Activated CD8-positive, alpha-beta memory T cell treated with anti-CD3 and anti-CD28 coated beads for 48 hours (primary cell): ENCODE data around the gene NUDT3.

Experiments used
- DNase-seq, 3 experiments: peaks; one replicate each; pipeline ENCODE4 v3.0.0-alpha.2; 2020; ENCODE audit warnings: low read depth in 2 of 3, low spot score in 2 of 3

The NUDT3 gene

GRCh38 chr6:34241351-34242215, 150.9 kb downstream of the NUDT3 start:
- DNase-seq = no peak

GRCh38 chr6:34240329-34241248, 151.9 kb downstream of the NUDT3 start:
- no peak for DNase-seq

DNA sequence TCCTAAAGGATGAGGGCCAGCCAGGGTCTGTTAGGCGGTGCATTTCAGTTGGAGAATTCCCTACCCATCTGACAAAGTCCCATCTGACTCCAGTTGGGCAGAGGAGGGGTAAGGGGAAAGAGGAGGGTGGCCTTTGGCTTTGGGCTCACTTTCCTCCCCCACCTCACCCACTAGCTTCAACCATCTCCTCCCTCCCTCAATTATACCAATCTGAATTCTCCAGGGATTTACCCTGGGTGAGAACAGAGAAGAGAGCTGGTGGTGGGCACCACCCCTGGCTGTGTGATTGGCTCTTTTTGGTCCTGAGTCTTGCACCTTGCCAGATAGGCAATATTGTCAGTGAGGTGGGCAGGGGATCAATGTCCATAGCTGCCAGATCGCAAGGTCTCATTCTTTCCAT, 152.6 kb downstream of the NUDT3 start:
- DNase-seq = no peak

DNA sequence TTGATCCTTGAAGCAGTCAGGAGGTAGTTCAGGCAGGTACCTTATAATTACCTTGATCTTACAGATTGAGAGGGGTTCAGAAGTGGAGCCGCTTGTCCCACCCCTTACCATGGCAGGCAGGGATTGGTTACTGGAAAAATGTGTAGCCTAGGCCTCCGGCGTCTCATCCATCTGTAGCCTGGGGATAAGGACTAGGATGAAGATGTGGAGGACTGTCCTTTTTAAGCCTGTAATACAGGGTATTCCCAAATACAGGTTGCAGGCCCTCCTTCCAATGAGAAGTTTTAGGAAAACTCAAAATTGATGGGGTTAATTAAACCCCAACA, 153.0 kb downstream of the NUDT3 start:
- no peak for DNase-seq

GRCh38 chr6:34238585-34239499, 153.6 kb downstream of the NUDT3 start:
- no peak for DNase-seq

DNA sequence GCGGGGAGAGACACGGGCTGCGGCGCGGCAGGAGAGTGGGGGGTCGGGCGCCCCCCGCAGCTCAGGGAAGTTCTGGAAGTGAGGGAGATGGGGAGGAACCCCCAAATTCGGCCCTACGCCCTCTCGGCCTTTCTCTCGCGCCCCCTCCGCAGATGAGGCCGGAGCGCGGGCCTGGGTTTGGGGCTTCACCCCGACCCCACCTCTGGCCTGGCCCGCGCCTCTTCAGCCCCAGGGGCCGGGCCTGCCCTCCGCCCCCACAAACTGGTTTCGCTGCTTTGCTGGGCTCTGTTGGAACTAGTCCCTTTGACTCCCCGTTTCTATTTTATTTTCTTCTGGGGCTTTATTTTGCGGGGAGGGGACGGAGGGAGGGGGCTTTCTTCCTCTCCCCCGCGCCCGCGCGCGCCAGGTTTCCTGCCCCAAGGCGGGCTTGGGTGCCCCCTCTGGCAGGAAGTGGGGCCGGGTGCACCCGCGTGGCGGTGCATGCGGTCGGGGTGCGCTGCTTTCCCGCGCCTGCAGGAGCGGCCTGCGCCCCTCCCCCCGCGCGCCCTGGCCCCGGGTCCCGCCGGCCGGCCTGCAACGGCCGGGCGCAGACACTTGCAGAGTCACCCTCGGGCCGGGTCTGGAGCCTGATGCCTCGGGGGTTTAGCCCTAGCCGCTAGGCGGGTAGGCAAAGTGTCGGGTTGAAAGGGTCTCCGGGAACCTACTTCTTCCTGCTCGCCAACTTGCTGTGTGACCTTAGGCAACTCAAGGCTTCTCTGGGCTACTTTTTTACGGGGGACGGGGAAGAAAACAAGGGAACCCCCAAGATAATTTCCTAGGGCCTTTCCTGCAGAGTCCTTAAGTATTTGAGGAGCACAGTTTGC, 154.5 kb downstream of the NUDT3 start:
- DNase-seq = peak in 2 of 3 experiments; percentile 63 to 72

DNA sequence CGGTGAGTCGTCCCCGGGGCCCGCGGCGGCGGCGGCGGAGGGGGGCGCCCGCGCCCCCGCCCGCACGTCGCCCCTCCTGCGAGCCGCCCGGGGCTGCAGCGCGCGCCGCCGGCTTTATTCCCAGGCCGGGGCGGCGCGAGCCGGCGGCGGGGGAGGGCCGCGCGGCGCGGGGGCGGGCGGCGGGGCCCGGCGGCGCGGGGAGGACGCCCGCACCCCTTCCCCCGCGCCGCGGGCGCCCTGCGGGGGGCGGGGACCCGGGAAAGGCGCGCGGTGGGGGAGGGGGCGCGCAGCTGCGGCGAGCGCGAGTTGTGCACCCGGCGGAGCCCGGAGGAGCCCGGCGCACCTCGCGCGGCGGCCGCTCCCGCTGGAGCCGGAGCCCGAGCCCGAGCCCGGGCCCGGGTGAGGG, 155.2 kb downstream of the NUDT3 start:
- DNase-seq = no peak

DNA sequence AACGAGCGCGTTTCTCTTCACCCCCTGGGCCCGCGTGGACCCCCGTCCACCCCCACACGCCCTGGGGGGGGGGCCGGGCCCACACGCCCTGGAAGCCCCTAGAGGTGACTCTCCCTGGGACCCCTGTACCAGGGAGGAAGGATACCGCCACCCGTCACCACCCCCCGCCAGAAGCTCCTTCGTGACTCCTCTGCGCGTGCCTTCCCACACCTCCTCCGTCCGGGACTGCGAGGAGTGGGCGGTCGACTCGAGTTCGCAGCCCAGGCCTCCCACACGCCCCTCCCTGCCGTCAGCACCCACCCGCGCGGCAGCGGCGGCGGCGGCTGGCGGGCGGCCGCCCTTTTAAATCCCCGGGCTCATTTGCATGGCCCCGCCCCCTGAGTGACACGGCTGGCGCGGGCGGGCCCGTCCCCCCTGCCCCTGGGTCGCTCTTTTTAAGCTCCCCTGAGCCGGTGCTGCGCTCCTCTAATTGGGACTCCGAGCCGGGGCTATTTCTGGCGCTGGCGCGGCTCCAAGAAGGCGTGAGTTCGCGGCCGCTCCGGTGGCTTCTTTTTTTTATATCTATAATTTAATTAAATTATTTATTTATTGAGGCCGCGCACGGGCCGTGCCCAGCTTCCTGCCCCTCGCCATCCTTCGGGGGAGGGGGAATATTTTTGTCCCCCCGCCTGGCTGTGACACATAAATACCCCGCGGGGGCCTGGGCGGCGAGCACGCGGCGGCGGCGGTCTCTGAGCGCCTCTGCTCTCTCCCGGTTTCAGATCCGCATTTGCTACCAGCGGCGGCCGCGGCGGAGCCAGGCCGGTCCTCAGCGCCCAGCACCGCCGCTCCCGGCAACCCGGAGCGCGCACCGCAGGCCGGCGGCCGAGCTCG, 155.8 kb downstream of the NUDT3 start, which contains the start of gene HMGA1:
TSS of gene HMGA1 (plus strand) at position 431 of the 873 bp plus-strand sequence. CDS start 3,908 bp downstream, outside the sequence.
- DNase-seq = peak; percentile 74 to 78 (median 76)

DNA sequence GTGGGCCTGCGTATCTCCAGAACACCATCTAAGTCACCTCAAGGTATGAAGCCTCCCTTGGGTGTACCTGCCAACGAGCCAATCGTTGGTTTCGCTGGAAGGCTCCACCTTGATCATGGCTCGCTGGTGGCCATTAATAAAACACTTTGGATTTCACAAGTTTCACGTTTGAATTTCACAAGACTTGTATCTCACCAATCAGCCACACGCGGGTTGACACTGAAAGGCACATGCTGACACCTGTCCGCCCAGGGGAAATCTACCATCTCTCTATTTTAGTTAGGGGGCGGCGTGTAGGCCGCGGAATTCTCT, 156.4 kb downstream of the NUDT3 start:
- no peak for DNase-seq

DNA sequence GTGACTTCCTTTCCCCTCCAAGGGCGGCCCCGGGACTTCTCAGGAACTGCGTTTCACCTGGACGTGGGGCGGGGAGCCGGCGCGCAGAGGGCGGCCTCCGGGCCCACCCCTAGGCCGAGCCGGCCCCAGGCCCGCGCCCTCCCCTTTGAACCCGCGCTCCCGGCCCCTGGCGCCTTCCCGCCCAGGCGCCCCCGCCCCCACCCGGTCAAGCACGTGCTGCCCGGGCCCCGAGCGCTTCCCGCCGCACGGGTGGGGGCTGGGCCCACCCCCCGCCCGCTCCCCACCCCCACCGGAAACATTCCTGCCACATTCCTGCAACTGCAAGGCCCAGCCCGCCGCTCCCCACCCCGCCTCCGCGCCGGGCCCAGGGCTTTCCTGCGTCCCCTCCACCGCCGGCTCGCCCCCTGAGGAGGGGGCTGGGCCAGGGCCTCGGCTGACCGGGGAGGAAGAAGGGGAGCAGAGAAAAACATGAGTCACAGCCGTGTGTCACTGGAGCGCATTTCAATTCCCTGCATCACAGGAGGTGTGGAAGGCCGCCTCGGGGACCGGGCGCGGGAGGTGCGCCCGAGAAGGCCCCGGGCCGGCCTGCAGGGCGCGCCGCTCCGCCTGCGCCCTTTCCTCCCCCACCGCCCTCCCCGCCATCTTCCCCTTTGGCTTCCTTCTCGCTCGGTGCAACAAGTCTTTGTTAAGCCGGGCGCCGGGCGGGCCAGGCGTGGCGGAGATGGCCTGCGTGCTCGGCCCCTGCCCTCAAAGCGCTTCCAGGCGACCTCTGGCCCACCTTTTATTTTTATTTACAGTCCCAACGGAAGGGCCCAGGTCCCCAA, 156.9 kb downstream of the NUDT3 start:
- no peak for DNase-seq

DNA sequence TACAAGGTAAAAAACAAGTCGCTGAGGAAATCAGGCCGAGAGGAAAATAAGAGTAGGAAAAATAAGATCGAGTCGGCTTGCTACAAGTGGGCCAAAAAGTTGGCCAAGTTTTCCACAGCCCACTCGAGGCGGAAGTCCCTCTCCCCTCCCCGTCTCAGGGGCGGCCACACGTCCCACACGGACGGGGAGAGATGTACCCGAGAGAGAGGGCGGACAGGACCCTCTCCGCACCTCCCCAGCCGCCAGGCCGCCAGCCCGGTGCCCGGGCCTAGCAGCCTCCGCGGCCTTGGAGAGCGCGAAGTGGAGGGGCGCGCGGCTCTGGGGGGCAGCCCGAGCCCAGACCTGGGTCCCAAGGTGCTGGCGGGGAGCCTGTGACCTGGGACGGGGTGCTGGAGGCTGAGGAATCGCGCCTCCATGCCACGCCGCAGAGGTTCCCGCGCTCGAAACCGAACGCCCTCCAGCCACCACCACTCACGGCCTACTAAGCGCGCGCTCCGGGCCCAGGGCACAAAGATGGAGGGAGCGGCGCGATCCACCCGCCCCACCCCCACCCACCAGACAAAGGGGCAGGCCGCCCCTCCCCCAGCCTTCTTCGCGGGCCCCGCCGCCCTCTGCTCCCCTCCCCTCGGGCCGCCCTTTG, 157.7 kb downstream of the NUDT3 start:
- DNase-seq = no peak

GRCh38 chr6:34233867-34234266, 158.6 kb downstream of the NUDT3 start:
- DNase-seq = no peak

GRCh38 chr6:34232901-34233300, 159.6 kb downstream of the NUDT3 start:
- no peak for DNase-seq

DNA sequence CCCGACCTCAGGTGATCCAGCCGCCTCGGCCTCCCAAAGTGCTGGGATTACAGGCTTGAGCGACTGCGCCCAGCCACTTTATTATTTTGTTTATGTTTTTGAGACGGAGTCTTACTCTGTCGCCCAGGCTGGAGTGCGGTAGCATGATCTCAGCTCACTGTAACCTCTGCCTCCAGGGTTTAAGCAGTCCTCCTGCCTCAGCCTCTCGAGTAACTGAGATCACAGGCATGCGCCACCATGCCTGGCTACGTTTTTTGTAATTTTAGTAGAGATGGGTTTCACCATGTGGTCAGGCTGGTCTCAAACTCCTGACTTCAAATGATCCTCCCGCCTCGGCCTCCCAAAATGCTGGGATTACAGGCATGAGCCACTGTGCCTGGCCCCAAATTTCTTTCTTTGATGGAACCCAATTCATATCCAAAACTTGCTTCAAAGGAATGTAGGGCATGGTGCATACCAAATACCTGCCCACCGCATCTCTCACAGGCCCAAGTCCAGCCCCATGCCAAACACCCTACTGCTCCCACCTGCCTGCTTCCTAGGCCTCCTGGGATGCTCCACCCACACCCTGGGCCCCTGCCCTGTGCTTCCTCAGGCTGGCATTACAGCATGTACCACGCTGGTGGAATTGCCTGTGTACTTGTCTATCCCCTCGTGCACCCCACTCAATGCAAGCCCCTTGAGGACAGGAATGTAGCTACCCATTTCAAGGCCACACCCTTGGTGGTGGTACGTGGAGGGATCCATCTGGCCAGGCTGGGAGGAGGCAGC, 160.7 kb downstream of the NUDT3 start:
- no peak for DNase-seq

DNA sequence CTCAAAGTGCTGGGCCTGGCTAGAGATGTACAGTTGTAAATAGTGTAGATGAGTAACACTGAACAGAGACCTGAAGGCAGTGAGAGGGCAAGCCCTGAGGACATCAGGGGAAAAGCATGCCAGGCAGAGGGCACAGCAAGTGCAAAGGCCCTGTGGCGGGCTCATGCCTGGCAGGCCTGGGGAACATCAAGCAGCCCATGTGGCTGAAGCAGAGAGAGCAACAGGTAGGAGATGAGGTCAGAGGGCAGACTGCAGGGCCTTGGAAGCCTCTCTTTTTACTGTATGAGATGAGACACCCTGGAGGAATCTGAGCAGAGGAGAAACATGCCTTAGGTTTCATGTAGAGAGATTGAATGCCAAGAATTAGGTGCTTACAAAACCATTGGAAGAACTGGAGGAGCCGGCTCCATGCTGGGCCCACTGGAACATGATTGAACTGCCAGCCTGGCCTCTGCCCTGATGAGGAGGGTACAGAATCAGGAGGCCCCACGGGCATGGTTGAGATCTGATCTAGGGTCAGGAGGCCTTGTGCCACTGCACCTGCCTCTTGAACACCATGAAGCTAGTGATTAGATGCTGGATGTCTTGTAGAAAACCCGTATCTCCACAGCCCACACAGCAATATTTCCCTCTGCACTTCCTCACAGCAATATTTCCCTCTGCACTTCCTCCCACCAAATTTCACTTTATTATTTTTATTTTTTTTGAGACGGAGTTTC, 161.7 kb downstream of the NUDT3 start:
- no peak for DNase-seq

DNA sequence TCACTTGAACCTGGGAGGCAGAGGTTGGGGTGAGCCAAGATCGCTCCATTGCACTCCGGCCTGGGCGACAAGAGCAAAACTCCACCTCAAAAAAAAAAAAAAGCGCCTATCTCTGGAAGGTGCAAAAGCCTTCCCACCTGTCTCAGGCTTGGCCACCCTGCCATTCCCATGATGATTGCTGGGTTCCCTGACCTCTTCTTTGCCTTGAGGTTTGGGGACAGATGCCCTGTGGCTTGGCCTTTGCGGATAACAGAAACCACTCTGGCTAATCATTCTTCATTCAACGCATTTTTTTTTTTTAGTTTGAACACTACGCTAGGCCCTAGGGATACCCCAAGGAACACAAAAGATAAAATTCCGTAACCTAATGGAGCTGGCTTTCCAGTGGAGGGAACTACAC, 162.6 kb downstream of the NUDT3 start:
- no peak for DNase-seq
